IPS-18a (cell line): ENCODE measurements around the gene CHN2.

Experiments
- H3K27ac ChIP-seq: one replicate; pipeline ENCODE4 v1.5.1; 2013; ENCODE audit warnings: low read length
- H3K27me3 ChIP-seq: one replicate; pipeline ENCODE4 v1.6.1; 2013; ENCODE audit warnings: mild to moderate bottlenecking, low read length; ENCODE audit not compliant: control insufficient read depth, insufficient read depth
- H3K36me3 ChIP-seq: one replicate; pipeline ENCODE4 v1.6.1; 2013; ENCODE audit warnings: low read depth, low read length; ENCODE audit not compliant: control insufficient read depth
- H3K4me1 ChIP-seq: one replicate; pipeline ENCODE4 v1.6.1; 2013; ENCODE audit warnings: low read depth, low read length; ENCODE audit not compliant: control insufficient read depth
- H3K4me3 ChIP-seq: one replicate; pipeline ENCODE4 v1.5.1; 2013; ENCODE audit warnings: low read length
- H3K9ac ChIP-seq: one replicate; pipeline ENCODE4 v1.6.1; 2013; ENCODE audit warnings: mild to moderate bottlenecking, low read length, moderate library complexity
- H3K9me3 ChIP-seq: one replicate; pipeline ENCODE4 v1.6.1; 2013; ENCODE audit warnings: low read depth, low read length; ENCODE audit not compliant: control insufficient read depth

The CHN2 gene

GRCh38 chr7:29161231-29161630 lies 33.3 kb upstream of the CHN2 start:
- no peak overlapping the region for H3K9ac ChIP-seq
- H3K9me3 ChIP-seq: no peaks in the 10 kb centered on the region
- no peak overlapping the region for H3K27ac ChIP-seq
- no peaks in the 10 kb centered on the region for H3K27me3 ChIP-seq
- H3K4me3 ChIP-seq: no peak overlapping the region
- H3K4me1 ChIP-seq: peaks cover 9% of the 10 kb centered on the region
- H3K36me3 ChIP-seq: no peaks in the 10 kb centered on the region

GRCh38 chr7:29162577-29162976 lies 32.0 kb upstream of the CHN2 start:
- H3K36me3 ChIP-seq: no peaks in the 10 kb centered on the region
- no peak overlapping the region for H3K9ac ChIP-seq
- no peaks in the 10 kb centered on the region for H3K9me3 ChIP-seq
- no peak overlapping the region for H3K4me3 ChIP-seq
- no peak overlapping the region for H3K27ac ChIP-seq
- H3K27me3 ChIP-seq: no peaks in the 10 kb centered on the region
- peaks cover under 1% of the 10 kb centered on the region for H3K4me1 ChIP-seq

DNA sequence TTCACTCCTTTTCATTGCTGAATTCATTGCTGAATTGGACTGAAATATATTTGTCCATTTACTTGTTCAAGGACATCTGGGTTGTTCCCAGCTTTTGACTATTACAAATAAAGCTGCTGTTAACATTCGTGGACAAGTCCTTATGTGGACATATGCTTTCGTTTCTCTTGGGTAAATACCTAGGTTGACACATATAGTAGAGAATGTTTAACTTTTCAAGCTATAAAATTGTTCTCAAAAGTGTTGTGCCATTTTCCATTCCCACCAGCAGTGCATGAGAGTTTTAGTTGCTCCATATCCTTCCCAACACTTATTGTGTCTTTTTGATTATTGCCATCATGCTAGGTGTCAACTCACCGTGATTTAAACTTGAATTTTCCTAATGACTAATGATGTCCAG lies 30.7 kb upstream of the CHN2 start:
- H3K27me3 ChIP-seq: no peaks in the 10 kb centered on the region
- H3K4me1 ChIP-seq: no peaks in the 10 kb centered on the region
- H3K27ac ChIP-seq: no peak overlapping the region
- H3K36me3 ChIP-seq: no peaks in the 10 kb centered on the region
- no peak overlapping the region for H3K9ac ChIP-seq
- H3K9me3 ChIP-seq: no peaks in the 10 kb centered on the region
- no peak overlapping the region for H3K4me3 ChIP-seq

DNA sequence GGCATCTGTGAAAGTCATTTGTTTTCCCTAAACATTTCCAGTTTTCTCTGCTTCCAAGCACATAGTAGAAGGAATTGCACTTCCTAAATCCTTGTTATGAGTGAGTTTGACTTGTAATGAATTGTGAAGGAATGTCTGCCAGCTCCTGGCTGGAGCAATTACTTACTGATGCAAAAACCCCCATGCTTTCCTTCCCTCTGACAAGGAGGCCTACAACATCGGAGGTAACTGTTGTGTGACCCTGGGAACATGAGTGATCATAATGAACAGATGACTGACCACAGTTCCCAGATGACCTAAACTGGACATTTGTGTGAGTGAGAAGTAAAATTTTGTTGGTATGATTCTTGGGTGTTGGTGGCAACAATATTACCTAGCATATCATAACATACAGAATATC lies 26.9 kb upstream of the CHN2 start:
- Histone ChIP-seq H3K27me3 (no peaks in the 10 kb centered on the region), H3K4me1 (no peaks in the 10 kb centered on the region), H3K9me3 (no peaks in the 10 kb centered on the region), H3K9ac (no peak overlapping the region), H3K4me3 (no peak overlapping the region), H3K27ac (no peak overlapping the region), H3K36me3 (no peaks in the 10 kb centered on the region)

GRCh38 chr7:29170781-29171180 lies 23.8 kb upstream of the CHN2 start:
- Histone ChIP-seq H3K27ac (no peak overlapping the region), H3K4me3 (no peak overlapping the region), H3K36me3 (no peaks in the 10 kb centered on the region), H3K4me1 (no peaks in the 10 kb centered on the region), H3K9ac (no peak overlapping the region), H3K27me3 (no peaks in the 10 kb centered on the region), H3K9me3 (no peaks in the 10 kb centered on the region)

DNA sequence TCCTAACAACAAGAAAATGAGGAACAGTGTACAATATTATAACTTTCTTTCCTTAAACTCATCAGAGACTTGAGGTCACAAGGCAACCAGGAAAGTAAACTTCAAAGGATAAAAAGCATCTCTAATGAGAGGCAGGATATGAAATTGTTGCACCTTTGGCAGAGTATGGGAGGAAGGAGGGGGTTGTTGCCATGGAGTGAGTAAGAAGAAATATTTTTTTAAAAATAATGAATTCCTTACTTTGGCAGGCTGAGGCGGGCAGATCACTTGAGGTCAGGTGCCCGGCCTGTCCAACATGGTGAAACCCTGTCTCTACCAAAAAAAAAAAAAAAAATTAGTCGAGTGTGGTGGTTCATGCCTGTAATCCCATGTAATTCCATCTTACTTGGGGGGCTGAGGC lies 21.1 kb upstream of the CHN2 start:
- Histone ChIP-seq H3K9me3 (no peaks in the 10 kb centered on the region), H3K4me3 (no peak overlapping the region), H3K9ac (no peak overlapping the region), H3K36me3 (no peaks in the 10 kb centered on the region), H3K27ac (no peak overlapping the region), H3K4me1 (no peaks in the 10 kb centered on the region), H3K27me3 (no peaks in the 10 kb centered on the region)

DNA sequence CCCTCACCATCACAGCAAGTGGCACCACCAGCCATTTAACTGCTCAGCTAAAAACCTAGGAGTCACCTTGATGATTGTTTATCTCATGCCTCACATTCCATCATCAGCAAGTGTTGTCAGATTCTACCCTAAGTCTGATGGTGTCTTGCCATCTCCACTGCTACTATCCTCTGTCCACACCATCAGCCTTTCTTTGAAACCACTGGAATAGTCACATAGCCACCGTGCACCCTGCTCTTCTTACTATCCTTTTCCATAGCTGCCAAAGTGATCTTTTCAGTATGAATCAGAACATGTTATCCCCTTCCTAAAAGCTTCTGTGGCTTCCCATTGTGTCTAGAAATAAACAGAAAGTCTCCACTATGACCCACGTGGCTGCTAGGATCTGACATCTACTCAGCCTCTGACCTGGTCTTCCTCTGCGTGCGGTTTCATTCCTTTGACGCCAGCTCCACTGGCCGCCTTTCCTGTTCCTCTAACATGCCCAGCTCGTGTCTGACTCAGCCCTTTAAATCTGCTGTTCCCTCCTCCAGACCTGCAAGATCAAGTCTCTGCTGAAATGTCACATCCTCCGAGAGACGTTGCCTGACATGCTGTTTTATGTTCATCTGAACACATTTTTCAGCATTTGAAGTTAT lies 16.5 kb upstream of the CHN2 start:
- H3K9ac ChIP-seq: no peak overlapping the region

GRCh38 chr7:29179115-29179514 lies 15.5 kb upstream of the CHN2 start:
- Histone ChIP-seq H3K36me3 (no peaks in the 10 kb centered on the region), H3K9ac (no peak overlapping the region), H3K27ac (no peak overlapping the region), H3K4me1 (no peaks in the 10 kb centered on the region), H3K27me3 (no peaks in the 10 kb centered on the region), H3K9me3 (no peaks in the 10 kb centered on the region), H3K4me3 (no peak overlapping the region)

More for the DNA sequence above, 16.5 kb upstream of the CHN2 start:
- Histone ChIP-seq H3K36me3 (no peaks in the 10 kb centered on the region), H3K27me3 (no peaks in the 10 kb centered on the region), H3K9me3 (no peaks in the 10 kb centered on the region), H3K4me3 (no peak overlapping the region), H3K27ac (no peak overlapping the region), H3K4me1 (no peaks in the 10 kb centered on the region)

DNA sequence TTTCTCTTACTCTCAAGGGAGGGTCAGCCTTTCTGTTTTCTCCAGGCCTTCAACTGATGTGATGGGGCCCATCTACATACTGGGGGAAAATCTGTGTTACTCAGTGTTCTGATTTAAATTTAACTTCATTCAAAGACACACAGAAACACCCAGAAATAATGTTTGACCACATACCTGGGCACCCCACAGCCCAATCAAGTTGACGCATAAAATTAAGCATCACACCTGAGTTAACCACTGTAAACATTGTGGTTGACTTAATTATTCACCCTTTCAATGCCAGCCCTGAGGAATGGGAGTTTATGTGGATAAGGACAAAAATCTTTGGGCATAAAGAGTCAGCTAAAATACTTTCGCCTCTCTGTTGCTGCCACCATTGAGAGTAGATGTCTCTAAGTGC lies 10.0 kb upstream of the CHN2 start:
- no peaks in the 10 kb centered on the region for H3K27me3 ChIP-seq
- H3K27ac ChIP-seq: no peak overlapping the region
- peaks cover 5% of the 10 kb centered on the region for H3K4me1 ChIP-seq
- H3K4me3 ChIP-seq: no peak overlapping the region
- H3K9me3 ChIP-seq: no peaks in the 10 kb centered on the region
- no peaks in the 10 kb centered on the region for H3K36me3 ChIP-seq
- H3K9ac ChIP-seq: no peak overlapping the region

- Histone ChIP-seq H3K4me3 (no peak overlapping the region), H3K36me3 (no peaks in the 10 kb centered on the region), H3K9ac (no peak overlapping the region), H3K9me3 (no peaks in the 10 kb centered on the region), H3K27me3 (peaks cover 6% of the 10 kb centered on the region), H3K4me1 (peaks cover 13% of the 10 kb centered on the region), H3K27ac (no peak overlapping the region)
Observed at GRCh38 chr7:29185613-29186012, 9.0 kb upstream of the CHN2 start.

DNA sequence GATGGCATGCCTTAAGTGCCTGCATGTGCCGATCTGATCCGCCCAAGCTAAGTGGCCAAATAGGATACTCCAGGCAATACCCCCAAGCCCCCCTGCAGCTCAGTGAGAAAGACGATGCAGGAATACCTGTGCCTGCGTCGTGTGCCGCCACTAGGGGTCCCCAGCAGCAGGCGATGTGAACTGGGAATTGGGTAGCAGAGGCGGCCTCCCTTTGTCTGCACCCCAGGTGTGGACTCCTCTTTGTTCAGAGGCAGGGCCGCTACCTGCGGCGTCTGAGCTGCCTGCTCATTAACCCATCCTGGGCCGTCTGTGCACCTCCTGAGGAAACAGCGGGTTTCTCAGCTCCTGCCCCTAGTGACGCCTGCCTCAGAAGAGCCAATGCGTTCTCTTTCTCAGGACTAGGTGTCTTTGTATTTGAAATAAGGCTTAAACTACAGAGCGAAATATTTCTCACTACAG lies 4.8 kb upstream of the CHN2 start:
- no peak overlapping the region for H3K9ac ChIP-seq
- peaks cover 23% of the 10 kb centered on the region for H3K4me1 ChIP-seq
- H3K27me3 ChIP-seq: peaks cover 48% of the 10 kb centered on the region
- H3K27ac ChIP-seq: no peak overlapping the region
- no peaks in the 10 kb centered on the region for H3K9me3 ChIP-seq
- peak overlapping the region; percentile 17 for H3K4me3 ChIP-seq
- H3K36me3 ChIP-seq: no peaks in the 10 kb centered on the region

DNA sequence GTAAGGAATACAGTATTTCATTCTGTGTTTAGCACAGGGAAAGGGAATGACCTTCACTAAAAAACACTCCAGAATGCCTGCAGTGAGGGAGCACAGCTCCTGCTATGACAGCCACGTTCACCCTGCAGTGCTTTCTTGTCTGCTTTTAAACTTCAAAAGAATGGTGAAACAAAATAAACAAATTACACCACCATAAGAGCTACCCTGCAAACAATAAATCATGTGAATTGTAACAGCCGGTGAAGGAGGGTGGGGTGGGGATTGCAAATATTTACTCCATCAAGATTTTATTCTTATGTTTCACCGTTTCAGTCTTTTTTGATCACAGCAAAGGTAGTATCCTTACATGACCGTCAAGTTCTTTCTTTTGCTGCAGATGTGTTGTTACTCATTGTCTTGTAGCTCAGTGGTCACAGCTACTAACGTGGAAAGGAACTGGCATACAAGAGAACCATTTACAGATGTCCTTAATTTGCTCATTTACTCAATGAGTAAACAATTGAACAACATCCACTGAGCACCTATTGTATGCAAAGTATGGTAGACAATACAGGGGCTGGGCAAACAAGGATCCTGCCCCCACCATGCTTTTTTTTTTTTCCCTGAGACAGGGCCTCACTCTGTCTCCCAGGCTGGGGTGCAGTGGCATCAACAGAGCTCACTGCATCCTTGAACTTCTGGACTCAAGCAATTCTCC lies 4.1 kb upstream of the CHN2 start:
- Histone ChIP-seq H3K4me1 (peaks cover 23% of the 10 kb centered on the region), H3K27me3 (peaks cover 55% of the 10 kb centered on the region), H3K9me3 (no peaks in the 10 kb centered on the region), H3K4me3 (peak overlapping the region; percentile 17), H3K9ac (no peak overlapping the region), H3K36me3 (no peaks in the 10 kb centered on the region), H3K27ac (no peak overlapping the region)
